HepG2 (cell line): ENCODE measurements around the gene ART1. TPM values are rescaled to one million over a fixed set of nuclear protein-coding genes. Genes with fewer than 3 reads are reported as not detected.

Experiments
- ATAC-seq: fragments of 200-7000 bp; cut with Tn5 transposase; 3 replicates; pipeline ENCODE4 v1.9.1; 2020; ENCODE audit warnings: mild to moderate bottlenecking, moderate library complexity
- BruUV-seq: library from RNA; stranded (reverse); fragments of 400-500 nt; replicated peaks from 2 replicates; lab custom pipeline; 2021; lab: Mats Ljungman, UMichigan
- CTCF ChIA-PET: fragments of 300-600 bp; formaldehyde crosslinking; extraction: SDS; loops from one replicate; lab custom pipeline; 2021; ENCODE audit warnings: low total read pairs, inconsistent platforms, low intra/inter-chr PET ratio; lab: Yijun Ruan, JAX
- POLR2A ChIA-PET: fragments of 350-600 bp; sonication (Branson Sonifier 250); formaldehyde crosslinking; loops from one replicate; lab custom pipeline; 2020; ENCODE audit warnings: antibody characterized with exemption, inconsistent platforms; lab: Yijun Ruan, JAX
- DNase-seq: peaks from one replicate; pipeline ENCODE4 v3.0.0-alpha.2; 2015; ENCODE audit warnings: low spot score
- FAIRE-seq: peaks from 3 replicates; lab custom pipeline; 2011; peaks lifted over from hg19 to GRCh38; lab: Jason Lieb, UNC
- H2AFZ ChIP-seq: one replicate; pipeline ENCODE4 v1.6.1; 2011; ENCODE audit warnings: low read length, inconsistent platforms
- H3K27ac ChIP-seq: fragments of 300-600 bp; 3 replicates; pipeline ENCODE4 v1.8.0; 2011; ENCODE audit warnings: mixed run types, mild to moderate bottlenecking, mixed read lengths, low read length, inconsistent platforms; ENCODE audit not compliant: insufficient read depth; ENCODE audit errors: extremely low read length
- H3K27me3 ChIP-seq, 2 experiments: fragments of 200-600 bp in 1 of 2; 2 replicates in 1 of 2; 3 replicates in 1 of 2; pipeline versions ENCODE4 v1.6.0 to v1.8.0; 2011; ENCODE audit warnings: low read length in 2 of 2, mild to moderate bottlenecking in 2 of 2, moderate library complexity in 2 of 2, inconsistent platforms in 1 of 2; ENCODE audit not compliant: insufficient read depth in 2 of 2, control insufficient read depth in 1 of 2
- H3K36me3 ChIP-seq, 2 experiments: fragments of 200-600 bp in 1 of 2; replicated peaks in 1 of 2; 2 replicates in 1 of 2; 3 replicates in 1 of 2; pipeline versions ENCODE4 v1.5.1 to v1.8.0; 2011; ENCODE audit warnings: low read length in 2 of 2, inconsistent platforms in 1 of 2; ENCODE audit not compliant: insufficient read depth in 2 of 2, control insufficient read depth in 1 of 2
- H3K4me1 ChIP-seq: 2 replicates; pipeline ENCODE4 v1.5.1; 2012; ENCODE audit warnings: low read length, inconsistent platforms; ENCODE audit not compliant: insufficient read depth
- H3K4me2 ChIP-seq: 2 replicates; pipeline ENCODE4 v1.6.0; 2011; ENCODE audit warnings: low read depth, low read length, inconsistent platforms
- H3K4me3 ChIP-seq, 3 experiments: fragments of 200-600 bp in 1 of 3; sonication (generic), shearing (Covaris generic) in 1 of 3; replicated peaks in 1 of 3; 2 replicates each; pipeline ENCODE4 v1.5.1; 2011 to 2016; ENCODE audit warnings: low read length in 3 of 3, inconsistent platforms in 2 of 3, low read depth in 2 of 3, mild to moderate bottlenecking in 2 of 3, control low read depth in 1 of 3, mixed read lengths in 1 of 3; ENCODE audit not compliant: insufficient read depth in 1 of 3
- H3K79me2 ChIP-seq: one replicate; pipeline ENCODE4 v1.6.1; 2011; ENCODE audit warnings: low read length, inconsistent platforms; ENCODE audit not compliant: insufficient read depth
- H3K9ac ChIP-seq: 2 replicates; pipeline ENCODE4 v1.6.0; 2011; ENCODE audit warnings: mild to moderate bottlenecking, low read depth, low read length, inconsistent platforms; ENCODE audit not compliant: insufficient read depth
- H3K9me3 ChIP-seq: 2 replicates; pipeline ENCODE4 v1.5.1; 2012; ENCODE audit warnings: mild to moderate bottlenecking, low read length
- H4K20me1 ChIP-seq: 2 replicates; pipeline ENCODE4 v1.6.0; 2011; ENCODE audit warnings: inconsistent platforms, mild to moderate bottlenecking, low read length, moderate library complexity; ENCODE audit not compliant: insufficient read depth
- KLF13 ChIP-seq: sonication (generic); formaldehyde crosslinking; IDR thresholded peaks from 2 replicates; pipeline ENCODE4 v1.4.0; 2020; ENCODE audit warnings: mild to moderate bottlenecking, missing genetic modification reagents
- MXI1 ChIP-seq: IDR thresholded peaks from 3 replicates; pipeline ENCODE4 v1.6.1; 2012; ENCODE audit warnings: low read depth, low read length, inconsistent platforms, borderline replicate concordance
- NFKB2 ChIP-seq: sonication (generic); formaldehyde crosslinking; IDR thresholded peaks from 2 replicates; pipeline ENCODE4 v1.4.0; 2020; ENCODE audit warnings: missing genetic modification reagents, borderline replicate concordance
- ZNF605 ChIP-seq: sonication (generic); formaldehyde crosslinking; IDR thresholded peaks from 2 replicates; pipeline ENCODE4 v1.8.0; 2022; ENCODE audit warnings: mild to moderate bottlenecking, missing genetic modification reagents
- ZNF816 ChIP-seq: sonication (generic); formaldehyde crosslinking; IDR thresholded peaks from 2 replicates; pipeline ENCODE4 v1.8.0; 2022; ENCODE audit warnings: missing genetic modification reagents, mild to moderate bottlenecking, borderline replicate concordance
- WGBS: methylation state at CpG from one replicate; pipeline ENCODE4 v1.1.6; 2017; ENCODE audit warnings: low lambda C conversion rate; 5-methylcytosine and 5-hydroxymethylcytosine counted together
- in situ Hi-C: cut with HindIII; loops from 2 replicates; pipeline ENCODE4 v1.10.0; 2017; ENCODE audit warnings: low pct_unique_long_range_greater_than_20kb; ENCODE audit not compliant: extremely low pct_ligation_motif_present
- intact Hi-C: fragments of 100-400 bp; cut with micrococcal nuclease; formaldehyde crosslinking; loops from one replicate; pipeline ENCODE4 v1.10.0; 2022; ENCODE audit not compliant: unreplicated experiment
- polyA plus RNA-seq, 8 experiments: library from polyadenylated mRNA; depleted of rRNA in 3 of 8; stranded (reverse) in 7 of 8; unstranded in 1 of 8; fragments of >200 nt; fragmentation: Illumina TruSeq in 4 of 8; extraction: Trizol in 4 of 8; gene quantifications; 2 replicates each; pipeline versions ENCODE4 v1.2.1 to v1.2.3, GENCODE V29; 2011 to 2016; ENCODE audit warnings: low read depth in 4 of 8, missing spikeins in 1 of 8, mixed read lengths in 1 of 8; ENCODE audit not compliant: insufficient read depth in 1 of 8
- total RNA-seq, 5 experiments: library from RNA; depleted of rRNA; stranded (reverse); fragments of >200 nt; fragmentation: Illumina TruSeq; extraction: Trizol; gene quantifications; 2 replicates each; pipeline ENCODE4 v1.2.3, GENCODE V29; 2016; ENCODE audit warnings: low read depth in 1 of 5
- TF ChIP-seq, protein P1 (sequence below): sonication (generic); formaldehyde crosslinking; IDR thresholded peaks from 2 replicates; pipeline ENCODE4 v1.4.0; 2020; ENCODE audit warnings: missing genetic modification reagents, borderline replicate concordance
- TF ChIP-seq, protein P2 (sequence below), 2 experiments: sonication (generic) in 1 of 2; formaldehyde crosslinking in 1 of 2; IDR thresholded peaks; 2 replicates each; pipeline versions ENCODE4 v1.5.1 to v1.6.1; 2011 to 2020; ENCODE audit warnings: borderline replicate concordance in 1 of 2, low read depth in 1 of 2, low read length in 1 of 2, mild to moderate bottlenecking in 1 of 2, missing genetic modification reagents in 1 of 2, moderate library complexity in 1 of 2
- TF ChIP-seq, protein P3 (sequence below): sonication (generic); formaldehyde crosslinking; IDR thresholded peaks from 2 replicates; pipeline ENCODE4 v1.5.0; 2020; ENCODE audit warnings: missing genetic modification reagents
- TF ChIP-seq, protein P4 (sequence below): sonication (generic); formaldehyde crosslinking; IDR thresholded peaks from 2 replicates; pipeline ENCODE4 v1.5.0; 2020; ENCODE audit warnings: mild to moderate bottlenecking, missing genetic modification reagents

Gene ART1
- total and polyA plus RNA-seq, 2 of the 13 experiments (the other 11 are each of a cell fraction or from before 2014, with no cell fraction given) = not detected

DNA sequence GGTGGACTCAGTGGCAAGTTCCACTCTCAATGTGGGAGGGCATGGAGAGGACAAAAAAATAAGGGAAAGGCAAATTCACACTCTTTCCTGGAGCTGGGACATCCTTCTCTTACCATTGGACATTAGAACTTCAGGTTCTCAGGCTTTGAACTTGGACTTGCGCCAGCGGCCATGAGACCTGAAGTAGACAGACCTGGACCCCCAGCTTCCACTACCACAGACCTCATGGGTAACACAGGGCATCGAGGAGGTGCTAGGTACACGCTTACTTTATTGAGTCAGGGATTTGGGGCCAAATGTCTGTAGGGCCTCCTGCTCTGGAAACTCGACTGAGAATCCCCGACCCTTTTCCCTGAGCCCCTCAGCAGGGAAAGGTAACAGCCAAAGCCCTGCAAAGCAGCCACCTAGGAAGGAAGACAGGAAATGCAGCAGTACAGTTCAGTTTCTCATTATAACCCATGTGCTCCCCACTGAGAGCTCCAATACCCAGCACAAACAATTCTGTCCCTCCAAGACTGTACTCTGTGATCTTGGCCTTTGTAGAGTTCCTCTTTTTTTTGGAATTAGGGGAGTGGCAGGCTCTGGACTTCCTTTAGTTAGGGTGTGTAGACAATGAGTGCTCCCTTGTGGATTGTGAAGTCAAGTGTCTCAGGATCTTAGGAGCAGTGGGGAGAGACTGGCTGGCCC, 20.6 kb downstream of the ART1 start (continued):
- TF ChIP-seq, protein P1, sequence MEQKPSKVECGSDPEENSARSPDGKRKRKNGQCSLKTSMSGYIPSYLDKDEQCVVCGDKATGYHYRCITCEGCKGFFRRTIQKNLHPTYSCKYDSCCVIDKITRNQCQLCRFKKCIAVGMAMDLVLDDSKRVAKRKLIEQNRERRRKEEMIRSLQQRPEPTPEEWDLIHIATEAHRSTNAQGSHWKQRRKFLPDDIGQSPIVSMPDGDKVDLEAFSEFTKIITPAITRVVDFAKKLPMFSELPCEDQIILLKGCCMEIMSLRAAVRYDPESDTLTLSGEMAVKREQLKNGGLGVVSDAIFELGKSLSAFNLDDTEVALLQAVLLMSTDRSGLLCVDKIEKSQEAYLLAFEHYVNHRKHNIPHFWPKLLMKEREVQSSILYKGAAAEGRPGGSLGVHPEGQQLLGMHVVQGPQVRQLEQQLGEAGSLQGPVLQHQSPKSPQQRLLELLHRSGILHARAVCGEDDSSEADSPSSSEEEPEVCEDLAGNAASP (CRISPR knock-in tag) = no peak
- TF ChIP-seq KLF13 = no peak
- TF ChIP-seq, all 625 proteins: peak for 0

DNA sequence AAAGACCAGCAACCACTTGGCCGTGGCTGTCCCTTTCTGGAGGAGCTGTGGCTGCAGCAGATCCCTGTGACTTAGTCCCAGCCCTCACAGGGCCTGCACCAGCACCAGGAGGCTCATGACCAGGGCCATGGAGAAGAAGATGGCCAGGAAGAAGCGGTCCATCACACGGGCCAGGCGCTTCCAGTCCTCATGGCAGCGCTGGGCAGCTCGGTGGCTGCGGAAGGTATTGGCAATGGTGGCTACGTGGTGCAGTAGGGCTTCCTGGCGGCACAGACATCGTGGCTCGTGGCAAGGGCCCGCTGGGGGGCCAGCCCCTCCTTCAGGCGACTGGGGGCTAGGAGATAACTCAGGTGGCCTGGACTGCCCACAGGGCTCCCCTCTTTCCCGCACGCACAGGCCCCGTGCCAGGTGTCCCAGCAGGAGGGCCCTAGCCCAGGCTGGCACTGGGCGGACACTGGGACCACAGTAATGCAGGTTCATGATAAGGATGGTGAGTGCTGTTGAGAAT, 21.1 kb downstream of the ART1 start:
- ChIA-PET POLR2A (no interaction called here), CTCF (no interaction called here)
- no peaks in the 10 kb centered on the region for H3K4me1 ChIP-seq
- WGBS = 95% methylated on average over 8 of the region's 17 CpGs
- no peak for ATAC-seq
- no peak overlapping the region for H3K27ac ChIP-seq
- H3K9me3 ChIP-seq = no peaks in the 10 kb centered on the region
- no peaks in the 10 kb centered on the region for H3K79me2 ChIP-seq
- FAIRE-seq = no peak
- DNase-seq = no peak
- no peak overlapping the region for H3K4me3 ChIP-seq
- no peak overlapping the region for H3K4me2 ChIP-seq
- H3K9ac ChIP-seq = no peak overlapping the region
- TF ChIP-seq, protein P2, sequence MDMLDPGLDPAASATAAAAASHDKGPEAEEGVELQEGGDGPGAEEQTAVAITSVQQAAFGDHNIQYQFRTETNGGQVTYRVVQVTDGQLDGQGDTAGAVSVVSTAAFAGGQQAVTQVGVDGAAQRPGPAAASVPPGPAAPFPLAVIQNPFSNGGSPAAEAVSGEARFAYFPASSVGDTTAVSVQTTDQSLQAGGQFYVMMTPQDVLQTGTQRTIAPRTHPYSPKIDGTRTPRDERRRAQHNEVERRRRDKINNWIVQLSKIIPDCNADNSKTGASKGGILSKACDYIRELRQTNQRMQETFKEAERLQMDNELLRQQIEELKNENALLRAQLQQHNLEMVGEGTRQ (IDR thresholded peaks at IDR 0.05; ENCODE audit: low read depth, low read length) = no peak
- TF ChIP-seq, protein P2 (CRISPR knock-in tag; IDR thresholded peaks at IDR 0.05; ENCODE audit: borderline replicate concordance) = no peak
- TF ChIP-seq, protein P3, sequence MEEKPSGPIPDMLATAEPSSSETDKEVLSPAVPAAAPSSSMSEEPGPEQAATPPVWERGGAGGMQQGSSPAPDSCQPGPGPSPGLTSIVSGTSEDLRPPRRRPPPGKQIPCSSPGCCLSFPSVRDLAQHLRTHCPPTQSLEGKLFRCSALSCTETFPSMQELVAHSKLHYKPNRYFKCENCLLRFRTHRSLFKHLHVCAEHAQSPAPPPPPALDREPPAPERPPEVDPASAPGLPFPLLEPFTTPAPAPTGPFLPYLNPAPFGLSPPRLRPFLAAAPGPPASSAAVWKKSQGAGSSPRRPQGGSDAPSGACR (CRISPR knock-in tag) = no peak
- no peak for TF ChIP-seq MXI1
- no peak for TF ChIP-seq ZNF816 (CRISPR knock-in tag)
- no peak for TF ChIP-seq NFKB2 (CRISPR knock-in tag)
- no peak for TF ChIP-seq ZNF605 (CRISPR knock-in tag)
- TF ChIP-seq, protein P4, sequence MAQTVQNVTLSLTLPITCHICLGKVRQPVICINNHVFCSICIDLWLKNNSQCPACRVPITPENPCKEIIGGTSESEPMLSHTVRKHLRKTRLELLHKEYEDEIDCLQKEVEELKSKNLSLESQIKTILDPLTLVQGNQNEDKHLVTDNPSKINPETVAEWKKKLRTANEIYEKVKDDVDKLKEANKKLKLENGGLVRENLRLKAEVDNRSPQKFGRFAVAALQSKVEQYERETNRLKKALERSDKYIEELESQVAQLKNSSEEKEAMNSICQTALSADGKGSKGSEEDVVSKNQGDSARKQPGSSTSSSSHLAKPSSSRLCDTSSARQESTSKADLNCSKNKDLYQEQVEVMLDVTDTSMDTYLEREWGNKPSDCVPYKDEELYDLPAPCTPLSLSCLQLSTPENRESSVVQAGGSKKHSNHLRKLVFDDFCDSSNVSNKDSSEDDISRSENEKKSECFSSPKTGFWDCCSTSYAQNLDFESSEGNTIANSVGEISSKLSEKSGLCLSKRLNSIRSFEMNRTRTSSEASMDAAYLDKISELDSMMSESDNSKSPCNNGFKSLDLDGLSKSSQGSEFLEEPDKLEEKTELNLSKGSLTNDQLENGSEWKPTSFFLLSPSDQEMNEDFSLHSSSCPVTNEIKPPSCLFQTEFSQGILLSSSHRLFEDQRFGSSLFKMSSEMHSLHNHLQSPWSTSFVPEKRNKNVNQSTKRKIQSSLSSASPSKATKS = no peak
- H3K27me3 ChIP-seq = 0 out of 5 replicates have a peak, but pooled peaks cover under 1 to 4% of the 10 kb centered on the region in 2 experiments
- no TSS peak for BruUV-seq
- peaks cover 0 to 1% of the 10 kb centered on the region in 2 experiments; a peak in 3 of 5 replicates for H3K36me3 ChIP-seq
- intact Hi-C loops = no loop called here
- no peaks in the 10 kb centered on the region for H4K20me1 ChIP-seq
- H2AFZ ChIP-seq = no peak overlapping the region
- in situ Hi-C loops = no loop called here
